Endothelial cell of umbilical vein (primary cell): ENCODE data around the gene NAXE. TPM values are rescaled to one million over a fixed set of nuclear protein-coding genes. Genes with fewer than 3 reads are reported as not detected.
A peak's percentile ranks its signal among the peaks of the same experiment; 100 is the strongest.

ENCODE experiments used
- BruUV-seq: library from RNA; stranded (reverse); fragments of 400-500 nt; replicated peaks from 2 replicates; lab custom pipeline; 2021; lab: Mats Ljungman, UMichigan
- CTCF ChIA-PET: fragments of 300-600, 350-600 bp; sonication (Branson Sonifier 250); formaldehyde crosslinking; loops from one replicate; lab custom pipeline; 2021; ENCODE audit warnings: antibody characterized with exemption, inconsistent platforms; lab: Charles Lee
- POLR2A ChIA-PET: fragments of 300-600, 350-600 bp; sonication (Branson Sonifier 250); formaldehyde crosslinking; loops from one replicate; lab custom pipeline; 2021; ENCODE audit warnings: antibody characterized with exemption, inconsistent platforms; lab: Charles Lee
- DNase-seq: peaks from one replicate; pipeline ENCODE4 v3.0.0-alpha.2; 2011; ENCODE audit warnings: low read depth, low spot score
- FAIRE-seq: peaks from 2 replicates; lab custom pipeline; 2011; peaks lifted over from hg19 to GRCh38; lab: Jason Lieb, UNC
- H2AFZ ChIP-seq: 2 replicates; pipeline ENCODE4 v1.6.0; 2012; ENCODE audit warnings: low read depth, low read length, control low read depth, inconsistent platforms
- H3K27ac ChIP-seq: 2 replicates; pipeline ENCODE4 v1.5.1; 2011; ENCODE audit warnings: low read depth, mild to moderate bottlenecking, control low read depth, low read length, moderate library complexity; ENCODE audit not compliant: insufficient read depth
- H3K27me3 ChIP-seq, 2 experiments: 2 replicates each; pipeline versions ENCODE4 v1.6.0 to v1.6.1; 2011; ENCODE audit warnings: low read length in 2 of 2, mixed read lengths in 1 of 2; ENCODE audit not compliant: control insufficient read depth in 2 of 2, insufficient read depth in 2 of 2
- H3K36me3 ChIP-seq, 2 experiments: 2 replicates in 1 of 2; 3 replicates in 1 of 2; pipeline ENCODE4 v1.5.1; 2011; ENCODE audit warnings: low read length in 2 of 2, mild to moderate bottlenecking in 1 of 2, moderate library complexity in 1 of 2; ENCODE audit not compliant: control insufficient read depth in 2 of 2, insufficient read depth in 2 of 2; ENCODE audit errors: extremely low read depth in 1 of 2
- H3K4me1 ChIP-seq: 3 replicates; pipeline ENCODE4 v1.5.1; 2011; ENCODE audit warnings: mild to moderate bottlenecking, low read length; ENCODE audit not compliant: control insufficient read depth, insufficient read depth; ENCODE audit errors: extremely low read depth
- H3K4me2 ChIP-seq: 2 replicates; pipeline ENCODE4 v1.6.1; 2011; ENCODE audit warnings: low read length, control low read depth, mixed read lengths; ENCODE audit not compliant: insufficient read depth
- H3K4me3 ChIP-seq, 3 experiments: fragments of 200-600 bp in 1 of 3; sonication (generic), shearing (Covaris generic) in 1 of 3; replicated peaks in 1 of 3; 2 replicates each; pipeline ENCODE4 v1.5.1; 2011 to 2016; ENCODE audit warnings: control low read depth in 3 of 3, low read length in 3 of 3, mild to moderate bottlenecking in 2 of 3, inconsistent platforms in 1 of 3, low read depth in 1 of 3, moderate library complexity in 1 of 3; ENCODE audit not compliant: insufficient read depth in 1 of 3
- H3K79me2 ChIP-seq: 2 replicates; pipeline ENCODE4 v1.6.0; 2012; ENCODE audit warnings: low read length, inconsistent platforms; ENCODE audit not compliant: control insufficient read depth, insufficient read depth
- H3K9ac ChIP-seq: replicated peaks from 2 replicates; pipeline ENCODE3; 2011; ENCODE audit warnings: low read length, control low read depth; ENCODE audit not compliant: insufficient read depth; ENCODE audit errors: extremely low read depth
- H3K9me1 ChIP-seq: replicated peaks from 3 replicates; pipeline ENCODE4 v1.6.0; 2011; ENCODE audit warnings: mild to moderate bottlenecking, low read length; ENCODE audit not compliant: control insufficient read depth, insufficient read depth; ENCODE audit errors: extremely low read depth
- H3K9me3 ChIP-seq: replicated peaks from 2 replicates; pipeline ENCODE4 v1.5.1; 2012; ENCODE audit warnings: low read length, inconsistent platforms; ENCODE audit not compliant: control insufficient read depth, insufficient read depth
- H4K20me1 ChIP-seq: replicated peaks from 2 replicates; pipeline ENCODE3; 2011; ENCODE audit warnings: mild to moderate bottlenecking, low read length; ENCODE audit not compliant: control insufficient read depth, insufficient read depth; ENCODE audit errors: extremely low read depth
- FOS ChIP-seq: IDR thresholded peaks from 2 replicates; pipeline ENCODE4 v1.6.1; 2011; ENCODE audit warnings: mild to moderate bottlenecking, low read length, moderate library complexity, borderline replicate concordance; ENCODE audit not compliant: insufficient read depth
- GATA2 ChIP-seq: IDR thresholded peaks from 2 replicates; pipeline ENCODE4 v1.7.0; 2011; ENCODE audit warnings: low read depth, mild to moderate bottlenecking, moderate library complexity, mixed read lengths, low read length; ENCODE audit not compliant: insufficient read length, insufficient read depth
- JUN ChIP-seq: IDR thresholded peaks from 2 replicates; pipeline ENCODE4 v1.6.1; 2011; ENCODE audit warnings: borderline replicate concordance, low read depth; ENCODE audit not compliant: insufficient read length, insufficient read depth
- MYC ChIP-seq: IDR thresholded peaks from one replicate; pipeline ENCODE4 v1.6.1; 2011; ENCODE audit warnings: mild to moderate bottlenecking, low read depth, low read length
- POLR2A ChIP-seq: IDR thresholded peaks from 2 replicates; pipeline ENCODE4 v1.6.1; 2012; ENCODE audit warnings: low read depth, mild to moderate bottlenecking, control low read depth, low read length
- dilution Hi-C: fragments of 300-500 bp; cut with MboI; formaldehyde crosslinking; loops from one replicate; pipeline ENCODE4 v1.15.0; 2019; ENCODE audit warnings: low sequenced_read_pairs; ENCODE audit not compliant: extremely low pct_ligation_motif_present
- intact Hi-C: fragments of 100-400 bp; cut with micrococcal nuclease; formaldehyde crosslinking; loops from one replicate; pipeline ENCODE4 v1.10.0; 2022
- polyA plus RNA-seq, 4 experiments: library from polyadenylated mRNA; depleted of rRNA in 3 of 4; stranded (reverse) in 3 of 4; unstranded in 1 of 4; fragments of >200 nt; gene quantifications; 2 replicates each; pipeline versions ENCODE4 v1.2.1 to v1.2.3, GENCODE V29; 2011 to 2012; ENCODE audit warnings: missing spikeins in 1 of 4
- total RNA-seq: library from RNA; stranded (reverse); gene quantifications from 2 replicates; pipeline ENCODE4 v1.2.3, GENCODE V29; 2021

The NAXE gene
- total and polyA plus RNA-seq, 2 donors (not counting 3 experiments of a cell fraction or from before 2014, with no cell fraction given) = 76.2 to 187 TPM

DNA sequence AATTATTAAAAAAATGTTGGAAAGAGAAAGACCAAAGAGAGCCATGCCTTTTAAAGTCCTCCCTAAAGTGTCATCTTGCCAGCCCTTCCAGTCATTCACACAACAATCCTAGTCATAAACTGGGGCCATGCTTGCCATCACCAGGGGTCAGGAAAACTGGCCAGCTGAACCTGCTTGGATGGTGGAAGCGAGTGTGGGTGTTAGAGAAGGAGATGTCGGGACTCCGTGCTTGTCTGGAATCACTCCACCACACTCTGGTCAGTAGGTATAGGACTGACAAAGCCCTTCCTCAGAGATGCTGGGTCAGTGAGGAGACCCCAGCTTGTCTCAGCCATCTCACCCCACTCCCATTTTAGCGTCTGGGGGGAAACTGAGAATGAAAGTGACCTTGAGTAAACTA lies 24.4 kb downstream of the NAXE start:
- Histone ChIP-seq H3K27ac (no peak overlapping the region), H3K27me3 (peaks cover 27 to 30% of the 10 kb centered on the region in 2 experiments), H3K9ac (no peak overlapping the region), H3K36me3 (no peaks in the 10 kb centered on the region), H3K9me1 (no peaks in the 10 kb centered on the region), H3K4me2 (peak overlapping the region; percentile 20), H3K9me3 (no peaks in the 10 kb centered on the region), H4K20me1 (no peaks in the 10 kb centered on the region), H2AFZ (no peak overlapping the region), H3K4me1 (peaks cover 8% of the 10 kb centered on the region), H3K4me3 (no peak overlapping the region), H3K79me2 (no peaks in the 10 kb centered on the region)
- no TSS peak for BruUV-seq
- dilution Hi-C loops = no loop called here
- CTCF ChIA-PET = interaction anchor here (1.0 to 1.4 kb wide), 2 partner anchors 11 to 230 kb away, joined by 3 to 4 read pairs; no protein-coding TSS in a partner anchor
- no peak for DNase-seq
- no peak for FAIRE-seq
- POLR2A ChIA-PET = no interaction called here
- no peak for TF ChIP-seq MYC
- no peak for TF ChIP-seq JUN
- intact Hi-C loops = no loop called here

DNA sequence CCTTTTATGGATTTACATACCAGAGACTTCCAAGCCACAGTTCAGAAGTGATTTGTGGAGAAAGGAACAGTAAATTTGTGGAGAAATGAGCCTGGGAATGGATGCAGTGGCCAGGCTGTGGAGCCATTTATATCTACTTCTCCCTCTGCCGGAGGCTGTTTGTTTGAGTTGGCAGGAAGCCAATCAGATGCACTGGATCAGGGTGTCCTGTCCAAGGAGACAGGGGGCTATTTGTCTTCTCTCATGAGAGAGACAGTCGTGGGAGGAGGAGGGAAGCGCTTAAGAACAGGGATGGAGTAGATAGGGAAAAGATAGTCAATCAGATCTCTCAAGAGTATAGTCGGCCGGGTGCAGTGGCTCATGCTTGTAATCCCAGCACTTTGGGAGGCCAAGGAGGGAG lies 24.9 kb downstream of the NAXE start:
- Histone ChIP-seq H3K4me2 (peak overlapping the region; percentile 20), H2AFZ (no peak overlapping the region), H4K20me1 (no peaks in the 10 kb centered on the region), H3K27me3 (peaks cover 26 to 32% of the 10 kb centered on the region in 2 experiments), H3K36me3 (no peaks in the 10 kb centered on the region), H3K79me2 (no peaks in the 10 kb centered on the region), H3K4me3 (no peak overlapping the region), H3K9ac (no peak overlapping the region), H3K9me1 (no peaks in the 10 kb centered on the region), H3K9me3 (no peaks in the 10 kb centered on the region), H3K4me1 (peaks cover 8% of the 10 kb centered on the region), H3K27ac (no peak overlapping the region)
- ChIA-PET CTCF (interaction anchor here (1.0 to 1.8 kb wide), 8 partner anchors 8 to 231 kb away, joined by 3 to 11 read pairs (median 5); no protein-coding TSS in a partner anchor), POLR2A (interaction anchor here (0.7 kb wide), 2 partner anchors 23 to 226 kb away, joined by 4 to 7 read pairs; no protein-coding TSS in a partner anchor)
- FAIRE-seq = no peak
- BruUV-seq = no TSS peak
- TF ChIP-seq POLR2A (no peak), FOS (no peak), GATA2 (peak; percentile 68), MYC (no peak), JUN (no peak)
- dilution Hi-C loops = no loop called here
- intact Hi-C loops = no loop called here
- peak; percentile 64 for DNase-seq
